H9 (cell line): ENCODE results near the gene SMIM1. TPM values are rescaled to one million over a fixed set of nuclear protein-coding genes. Genes with fewer than 3 reads are reported as not detected.

Experiments
- DNase-seq: peaks from one replicate; pipeline ENCODE4 v3.0.0-alpha.2; 2017
- H2AFZ ChIP-seq: one replicate; pipeline ENCODE4 v1.6.1; 2013; ENCODE audit warnings: mild to moderate bottlenecking, low read length, control low read depth, moderate library complexity
- H2AK5ac ChIP-seq: 2 replicates; pipeline ENCODE4 v1.6.1; 2013; ENCODE audit warnings: low read length, control low read depth, mixed read lengths; ENCODE audit not compliant: insufficient read length
- H2BK120ac ChIP-seq: one replicate; pipeline ENCODE4 v1.6.1; 2013; ENCODE audit warnings: low read depth, mild to moderate bottlenecking, low read length, control low read depth, inconsistent platforms; ENCODE audit not compliant: poor library complexity, severe bottlenecking
- H2BK12ac ChIP-seq: 2 replicates; pipeline ENCODE4 v1.6.1; 2013; ENCODE audit warnings: low read length, control low read depth, mixed read lengths, low read depth; ENCODE audit not compliant: insufficient read length
- H2BK15ac ChIP-seq: 2 replicates; pipeline ENCODE4 v1.6.1; 2013; ENCODE audit warnings: low read depth, low read length, control low read depth
- H2BK20ac ChIP-seq: one replicate; pipeline ENCODE4 v1.6.1; 2013; ENCODE audit warnings: low read depth, mild to moderate bottlenecking, low read length, control low read depth, inconsistent platforms; ENCODE audit not compliant: poor library complexity, severe bottlenecking
- H2BK5ac ChIP-seq: 2 replicates; pipeline ENCODE4 v1.6.1; 2013; ENCODE audit warnings: low read length, control low read depth, mixed read lengths; ENCODE audit not compliant: insufficient read length
- H3K14ac ChIP-seq: 2 replicates; pipeline ENCODE4 v1.6.1; 2013; ENCODE audit warnings: low read length, control low read depth; ENCODE audit not compliant: insufficient read depth
- H3K18ac ChIP-seq: 2 replicates; pipeline ENCODE4 v1.6.1; 2013; ENCODE audit warnings: low read depth, mild to moderate bottlenecking, mixed read lengths, low read length, control low read depth; ENCODE audit not compliant: insufficient read length
- H3K23ac ChIP-seq: 2 replicates; pipeline ENCODE4 v1.6.1; 2013; ENCODE audit warnings: low read length, control low read depth, mixed read lengths, low read depth; ENCODE audit not compliant: insufficient read length
- H3K23me2 ChIP-seq: 2 replicates; pipeline ENCODE4 v1.6.1; 2013; ENCODE audit warnings: low read depth, mild to moderate bottlenecking, mixed read lengths, low read length, control low read depth; ENCODE audit not compliant: insufficient read length, poor library complexity, severe bottlenecking
- H3K27ac ChIP-seq: 2 replicates; pipeline ENCODE4 v1.5.1; 2013; ENCODE audit warnings: low read length, control low read depth, mixed read lengths, low read depth; ENCODE audit not compliant: insufficient read length
- H3K27me3 ChIP-seq: 2 replicates; pipeline ENCODE4 v1.6.1; 2013; ENCODE audit warnings: low read length, control low read depth, inconsistent platforms; ENCODE audit not compliant: insufficient read depth
- H3K4ac ChIP-seq: 2 replicates; pipeline ENCODE4 v1.6.1; 2013; ENCODE audit warnings: low read depth, mild to moderate bottlenecking, control low read depth, inconsistent platforms, low read length, moderate library complexity
- H3K4me1 ChIP-seq: 2 replicates; pipeline ENCODE4 v1.6.1; 2013; ENCODE audit warnings: low read length, control low read depth, inconsistent platforms; ENCODE audit not compliant: insufficient read depth
- H3K4me2 ChIP-seq: 2 replicates; pipeline ENCODE4 v1.6.1; 2013; ENCODE audit warnings: low read length, control low read depth, mixed read lengths; ENCODE audit not compliant: insufficient read length, insufficient read depth
- H3K56ac ChIP-seq: 2 replicates; pipeline ENCODE4 v1.6.1; 2013; ENCODE audit warnings: low read depth, mild to moderate bottlenecking, mixed read lengths, low read length, control low read depth; ENCODE audit not compliant: insufficient read length
- H3K79me1 ChIP-seq: 2 replicates; pipeline ENCODE4 v1.6.1; 2013; ENCODE audit warnings: low read depth, mild to moderate bottlenecking, moderate library complexity, low read length, control low read depth, inconsistent platforms; ENCODE audit not compliant: insufficient read depth, poor library complexity, severe bottlenecking
- H3K79me2 ChIP-seq: 2 replicates; pipeline ENCODE4 v1.6.1; 2013; ENCODE audit warnings: low read length, control low read depth, inconsistent platforms; ENCODE audit not compliant: insufficient read depth
- H3K9ac ChIP-seq: 2 replicates; pipeline ENCODE4 v1.6.1; 2013; ENCODE audit warnings: low read length, control low read depth, mixed read lengths; ENCODE audit not compliant: insufficient read length; ENCODE audit errors: extremely low read depth
- H3K9me3 ChIP-seq: one replicate; pipeline ENCODE4 v1.6.1; 2013; ENCODE audit warnings: low read depth, low read length, inconsistent platforms; ENCODE audit not compliant: control insufficient read depth
- H3T11ph ChIP-seq: one replicate; pipeline ENCODE4 v1.6.1; 2013; ENCODE audit warnings: mild to moderate bottlenecking, low read length, control low read depth, inconsistent platforms
- H4K20me1 ChIP-seq: one replicate; pipeline ENCODE4 v1.6.1; 2013; ENCODE audit not compliant: control insufficient read depth, insufficient read length, insufficient read depth
- H4K5ac ChIP-seq: 2 replicates; pipeline ENCODE4 v1.6.1; 2013; ENCODE audit warnings: low read depth, mild to moderate bottlenecking, mixed read lengths, low read length, control low read depth; ENCODE audit not compliant: insufficient read length
- H4K8ac ChIP-seq: replicated peaks from 2 replicates; pipeline ENCODE4 v1.6.1; 2013; ENCODE audit warnings: low read length, control low read depth, mixed read lengths, low read depth; ENCODE audit not compliant: insufficient read length
- H4K91ac ChIP-seq: 2 replicates; pipeline ENCODE4 v1.6.1; 2013; ENCODE audit warnings: low read depth, mild to moderate bottlenecking, moderate library complexity, mixed read lengths, low read length, control low read depth; ENCODE audit not compliant: insufficient read length
- H3K27ac Mint-ChIP-seq, 3 experiments: 2 replicates in 2 of 3; 3 replicates in 1 of 3; pipeline ENCODE4 v1.8.0; 2020 to 2021; ENCODE audit warnings: mixed read lengths in 3 of 3, mild to moderate bottlenecking in 1 of 3, moderate library complexity in 1 of 3
- H3K27me3 Mint-ChIP-seq: 2 replicates; pipeline ENCODE4 v1.8.0; 2021; ENCODE audit warnings: low read depth, mild to moderate bottlenecking, moderate library complexity, mixed read lengths
- H3K36me3 Mint-ChIP-seq, 3 experiments: 2 replicates in 2 of 3; 3 replicates in 1 of 3; pipeline ENCODE4 v1.8.0; 2020 to 2021; ENCODE audit warnings: low read depth in 3 of 3, mixed read lengths in 3 of 3; ENCODE audit not compliant: insufficient read depth in 1 of 3
- H3K4me1 Mint-ChIP-seq, 2 experiments: 2 replicates each; pipeline ENCODE4 v1.8.0; 2020; ENCODE audit warnings: mixed read lengths in 2 of 2
- H3K4me3 Mint-ChIP-seq, 2 experiments: 2 replicates in 1 of 2; 3 replicates in 1 of 2; pipeline ENCODE4 v1.8.0; 2020 to 2021; ENCODE audit warnings: mild to moderate bottlenecking in 2 of 2, mixed read lengths in 2 of 2, moderate library complexity in 1 of 2
- H3K9me3 Mint-ChIP-seq, 2 experiments: 2 replicates in 1 of 2; 3 replicates in 1 of 2; pipeline ENCODE4 v1.8.0; 2020; ENCODE audit warnings: mild to moderate bottlenecking in 2 of 2, mixed read lengths in 2 of 2, moderate library complexity in 1 of 2
- CTCF ChIP-seq: fragments of 200-600 bp; sonication (generic); conservative IDR thresholded peaks from 3 replicates; pipeline ENCODE4 v1.8.0; 2021; ENCODE audit warnings: antibody characterized with exemption, mild to moderate bottlenecking
- WGBS: extraction: QIAGEN DNeasy Blood & Tissue Kit; methylation state at CpG from one replicate; pipeline ENCODE4 v1.1.7; 2013; ENCODE audit warnings: missing lambda C conversion rate, low lambda C conversion rate, mixed read lengths; ENCODE audit not compliant: insufficient read length; ENCODE audit errors: extremely low coverage; 5-methylcytosine and 5-hydroxymethylcytosine counted together
- total RNA-seq: library from RNA; stranded (reverse); gene quantifications from 2 replicates; pipeline ENCODE4 v1.2.1, GENCODE V29; 2021

Gene SMIM1
- total RNA-seq, 1 experiment from 2014 or later: 5.3 TPM

- Mint-ChIP-seq H3K27me3 (no peaks in the 10 kb centered on the region; the same call in 1 of the 2 replicates), H3K9me3 (no peaks in the 10 kb centered on the region)
- peak; percentile 54 for DNase-seq
These were observed 48.9 kb downstream of the SMIM1 start for GRCh38 chr1:3821447-3821846.

More at GRCh38 chr1:3821447-3821846, 48.9 kb downstream of the SMIM1 start:
- Histone ChIP-seq H3K27me3 (no peaks in the 10 kb centered on the region), H3K4me2 (no peak overlapping the region), H3K27ac (no peak overlapping the region), H3K4ac (no peak overlapping the region), H2BK5ac (no peak overlapping the region), H4K8ac (no peak overlapping the region), H3K79me2 (no peaks in the 10 kb centered on the region), H3K9ac (no peak overlapping the region), H3K23me2 (no peaks in the 10 kb centered on the region), H3K18ac (no peak overlapping the region), H2BK120ac (no peak overlapping the region), H3K56ac (no peak overlapping the region), H3K79me1 (no peaks in the 10 kb centered on the region), H4K5ac (no peak overlapping the region), H2AK5ac (no peak overlapping the region), H3K23ac (no peak overlapping the region), H2BK15ac (no peak overlapping the region), H2BK20ac (no peak overlapping the region), H4K91ac (no peak overlapping the region), H4K20me1 (no peaks in the 10 kb centered on the region), H3K14ac (no peak overlapping the region), H3K4me1 (no peaks in the 10 kb centered on the region), H2BK12ac (no peak overlapping the region), H3T11ph (no peak overlapping the region), H2AFZ (no peak overlapping the region), H3K9me3 (no peaks in the 10 kb centered on the region)
- 0 out of 4 replicates have a peak, but pooled peaks cover 0 to 2% of the 10 kb centered on the region in 2 experiments for H3K4me1 Mint-ChIP-seq
- peak overlapping the region in 1 of 3 experiments; percentile 66; a peak in 2 of 7 replicates for H3K27ac Mint-ChIP-seq
- TF ChIP-seq CTCF: peak; percentile 59
- WGBS: no CpG with 5 or more reads among the region's 13 CpGs
- peaks cover 8 to 37% (median 19%) of the 10 kb centered on the region in 3 experiments; a peak in 6 of 7 replicates for H3K36me3 Mint-ChIP-seq
- H3K4me3 Mint-ChIP-seq: no peak overlapping the region
